Measurements from ENCODE around the gene RXRA.

The RXRA gene

DNA sequence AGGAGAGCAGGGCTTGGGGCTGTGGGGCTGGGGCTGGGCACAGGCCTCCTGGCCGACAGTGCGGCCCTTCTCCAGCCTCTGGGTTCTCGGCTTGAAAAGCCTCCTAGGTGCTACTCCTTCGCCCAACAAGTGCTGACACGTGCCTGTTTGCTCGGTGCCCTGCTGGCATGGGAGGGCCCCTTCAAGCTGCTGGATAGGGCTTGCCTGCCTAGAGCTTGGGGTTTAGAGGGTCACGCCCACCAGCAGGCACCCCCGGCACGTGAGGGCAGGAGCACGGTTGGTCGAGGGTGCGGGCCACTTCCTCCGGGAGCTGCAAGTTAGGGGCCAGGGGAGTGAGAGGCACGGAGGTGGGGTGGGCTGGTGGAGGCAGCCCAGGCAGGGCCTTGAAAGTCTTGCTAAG is 106.2 kb downstream of the RXRA start:
- TF ChIP-seq, protein P1, sequence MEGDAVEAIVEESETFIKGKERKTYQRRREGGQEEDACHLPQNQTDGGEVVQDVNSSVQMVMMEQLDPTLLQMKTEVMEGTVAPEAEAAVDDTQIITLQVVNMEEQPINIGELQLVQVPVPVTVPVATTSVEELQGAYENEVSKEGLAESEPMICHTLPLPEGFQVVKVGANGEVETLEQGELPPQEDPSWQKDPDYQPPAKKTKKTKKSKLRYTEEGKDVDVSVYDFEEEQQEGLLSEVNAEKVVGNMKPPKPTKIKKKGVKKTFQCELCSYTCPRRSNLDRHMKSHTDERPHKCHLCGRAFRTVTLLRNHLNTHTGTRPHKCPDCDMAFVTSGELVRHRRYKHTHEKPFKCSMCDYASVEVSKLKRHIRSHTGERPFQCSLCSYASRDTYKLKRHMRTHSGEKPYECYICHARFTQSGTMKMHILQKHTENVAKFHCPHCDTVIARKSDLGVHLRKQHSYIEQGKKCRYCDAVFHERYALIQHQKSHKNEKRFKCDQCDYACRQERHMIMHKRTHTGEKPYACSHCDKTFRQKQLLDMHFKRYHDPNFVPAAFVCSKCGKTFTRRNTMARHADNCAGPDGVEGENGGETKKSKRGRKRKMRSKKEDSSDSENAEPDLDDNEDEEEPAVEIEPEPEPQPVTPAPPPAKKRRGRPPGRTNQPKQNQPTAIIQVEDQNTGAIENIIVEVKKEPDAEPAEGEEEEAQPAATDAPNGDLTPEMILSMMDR (IDR thresholded peaks at IDR 0.05; ENCODE audit: low read depth, low read length) = no peak

DNA sequence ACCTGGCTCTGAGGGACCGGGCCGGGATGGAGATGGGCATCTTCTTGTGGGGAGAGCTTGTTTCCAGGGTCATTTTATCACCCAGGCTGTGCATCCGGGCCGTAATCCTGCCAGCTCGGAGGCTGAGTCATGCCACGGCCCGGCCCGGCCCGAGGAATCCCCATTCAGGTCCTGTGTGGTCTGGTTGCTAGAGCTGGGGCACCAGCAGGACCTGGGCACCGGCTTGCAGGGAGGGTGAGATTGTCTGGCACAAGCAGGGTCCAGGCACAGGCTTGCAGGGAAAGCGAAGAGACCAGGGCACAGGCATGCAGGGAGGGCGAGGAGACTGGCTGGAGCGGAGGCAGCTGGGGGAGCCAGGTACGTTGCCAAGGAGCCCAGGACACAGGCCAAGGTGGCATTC is 106.8 kb downstream of the RXRA start:
- peak; percentile 32 for DNase-seq (ENCODE audit: low read depth, low spot score)
- in situ Hi-C loops (cut with HindIII; ENCODE audit: low sequenced_read_pairs) = no loop called here
- TF ChIP-seq, protein P1 (IDR thresholded peaks at IDR 0.05; ENCODE audit: low read depth, low read length) = no peak
- H3K4me3 ChIP-seq (ENCODE audit: low read depth, low read length) = no peak overlapping the region

More for the DNA sequence above, 106.2 kb downstream of the RXRA start:
- H3K4me3 ChIP-seq (ENCODE audit: low read depth, low read length) = no peak overlapping the region
- in situ Hi-C loops (cut with HindIII; ENCODE audit: low sequenced_read_pairs) = no loop called here
- DNase-seq (ENCODE audit: low read depth, low spot score) = no peak

DNA sequence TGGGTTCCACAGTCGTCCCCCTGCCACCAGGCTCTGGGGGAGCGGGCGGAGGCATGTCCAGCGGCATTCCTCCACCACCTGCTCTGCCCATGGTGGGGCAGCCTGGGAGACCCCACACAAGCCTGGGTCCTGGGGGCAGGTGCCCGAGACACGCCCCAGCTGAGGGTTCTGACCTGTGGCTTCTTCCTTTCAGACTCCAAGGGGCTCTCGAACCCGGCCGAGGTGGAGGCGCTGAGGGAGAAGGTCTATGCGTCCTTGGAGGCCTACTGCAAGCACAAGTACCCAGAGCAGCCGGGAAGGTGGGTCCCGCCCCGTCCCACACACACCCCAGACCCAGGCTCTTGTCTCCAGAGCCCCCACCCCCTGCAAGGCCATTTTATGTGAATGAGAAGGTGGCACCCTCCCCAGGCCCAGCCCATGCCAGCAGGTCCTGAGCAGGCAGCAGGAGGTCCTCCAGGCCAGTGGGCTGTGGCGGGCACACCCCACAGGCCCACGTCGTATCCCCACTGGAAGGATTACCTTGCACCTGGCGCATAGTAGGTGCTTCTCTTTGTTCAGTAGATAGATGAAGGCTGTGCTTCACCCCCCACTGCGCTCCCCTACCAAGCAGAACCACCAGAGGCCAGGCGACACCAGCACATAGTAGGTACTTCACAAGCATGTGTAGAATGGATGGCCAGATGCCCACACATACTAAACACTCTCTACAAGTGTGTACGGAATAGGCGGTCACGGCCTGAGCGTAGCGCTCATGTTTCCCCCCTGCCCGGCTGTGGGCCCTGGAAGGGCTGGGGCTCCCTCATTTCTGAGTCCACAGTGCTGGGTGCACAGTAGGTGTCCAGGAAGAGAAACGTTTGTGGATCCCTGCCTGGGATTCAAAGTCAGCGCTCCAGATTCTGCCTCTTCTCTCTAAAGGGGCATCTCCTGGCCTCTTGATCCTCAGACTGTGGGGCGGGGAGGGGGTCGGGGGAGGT is 107.9 kb downstream of the RXRA start:
- DNase-seq (ENCODE audit: low read depth, low spot score) = no peak
- TF ChIP-seq, protein P1 (IDR thresholded peaks at IDR 0.05; ENCODE audit: low read depth, low read length) = no peak
- no peak overlapping the region for H3K4me3 ChIP-seq (ENCODE audit: low read depth, low read length)
- in situ Hi-C loops (cut with HindIII; ENCODE audit: low sequenced_read_pairs) = no loop called here

DNA sequence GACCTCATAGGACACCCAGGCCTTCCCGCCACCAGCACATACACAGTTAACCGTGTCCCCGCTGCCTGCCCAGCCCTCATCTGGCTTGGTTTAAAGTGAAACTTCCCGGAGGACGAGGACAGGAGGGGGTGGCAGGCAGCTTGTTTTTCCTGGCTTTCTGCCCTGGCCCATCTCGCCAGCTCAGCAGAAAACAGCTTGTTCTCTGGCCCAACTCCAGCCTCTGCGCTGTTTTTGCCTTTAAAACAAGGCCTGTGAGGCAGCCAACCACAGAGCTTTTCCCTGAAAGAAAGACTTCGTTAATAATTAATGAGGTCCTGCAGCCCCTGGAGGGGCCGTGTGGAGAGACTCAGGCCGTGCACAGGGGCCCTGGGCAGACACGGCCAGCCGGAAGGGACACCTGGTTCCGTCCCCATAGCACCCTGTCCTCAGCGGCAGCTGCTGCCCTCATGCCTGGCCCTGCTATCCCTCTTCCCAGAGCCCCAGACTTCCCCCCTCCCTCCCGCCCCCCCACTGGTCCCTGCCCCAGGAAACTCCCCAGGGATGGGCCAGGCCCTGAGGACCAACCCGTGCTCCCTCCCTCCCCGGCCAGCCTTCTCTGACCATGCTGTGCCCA is 108.7 kb downstream of the RXRA start:
- in situ Hi-C loops (cut with HindIII; ENCODE audit: low sequenced_read_pairs) = no loop called here
- TF ChIP-seq, protein P1 (IDR thresholded peaks at IDR 0.05; ENCODE audit: low read depth, low read length) = no peak
- H3K4me3 ChIP-seq (ENCODE audit: low read depth, low read length) = no peak overlapping the region
- peak; percentile 98 for DNase-seq (ENCODE audit: low read depth, low spot score)

DNA sequence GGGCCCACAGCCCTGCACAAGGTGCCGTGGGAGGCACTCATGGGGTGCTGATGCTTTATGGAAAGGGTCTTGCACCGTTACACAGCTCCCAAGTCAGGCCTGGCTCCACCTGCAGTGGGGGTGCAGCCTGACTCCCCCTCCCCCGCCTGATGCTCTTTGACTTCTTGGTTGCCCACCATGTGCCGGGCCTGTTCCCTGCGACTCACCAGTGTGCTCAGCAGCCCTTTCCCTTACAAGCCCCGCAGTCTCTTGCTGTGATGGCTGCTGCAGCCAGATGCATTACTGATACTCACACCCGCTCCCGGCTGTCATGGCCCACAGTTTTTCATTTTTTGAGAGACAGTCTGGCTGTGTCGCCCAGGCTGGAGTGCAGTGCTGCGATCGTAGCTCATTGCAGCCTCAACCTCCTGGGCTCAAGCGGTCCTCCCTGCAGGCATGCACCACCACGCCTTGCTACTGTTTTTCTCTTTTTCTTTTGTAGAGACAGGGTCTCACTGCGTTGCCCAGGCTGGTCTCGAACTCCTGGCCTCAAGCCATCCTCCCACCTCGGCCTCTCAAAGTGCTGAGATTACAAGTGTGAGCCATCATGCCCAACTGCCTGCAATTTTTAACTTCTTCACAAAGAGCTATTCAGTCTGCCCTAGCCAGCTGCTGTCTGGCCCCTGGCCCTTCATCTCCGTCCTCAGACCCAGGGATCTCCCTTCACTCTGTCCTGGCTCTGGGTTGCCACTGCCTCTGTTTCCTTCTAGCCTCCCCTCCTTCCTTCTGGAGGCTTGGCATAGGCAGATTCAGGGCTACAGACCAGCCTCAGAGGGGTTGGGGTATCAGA is 109.5 kb downstream of the RXRA start:
- in situ Hi-C loops (cut with HindIII; ENCODE audit: low sequenced_read_pairs) = no loop called here
- no peak overlapping the region for H3K4me3 ChIP-seq (ENCODE audit: low read depth, low read length)
- DNase-seq (ENCODE audit: low read depth, low spot score) = no peak
- TF ChIP-seq, protein P1 (IDR thresholded peaks at IDR 0.05; ENCODE audit: low read depth, low read length) = no peak

DNA sequence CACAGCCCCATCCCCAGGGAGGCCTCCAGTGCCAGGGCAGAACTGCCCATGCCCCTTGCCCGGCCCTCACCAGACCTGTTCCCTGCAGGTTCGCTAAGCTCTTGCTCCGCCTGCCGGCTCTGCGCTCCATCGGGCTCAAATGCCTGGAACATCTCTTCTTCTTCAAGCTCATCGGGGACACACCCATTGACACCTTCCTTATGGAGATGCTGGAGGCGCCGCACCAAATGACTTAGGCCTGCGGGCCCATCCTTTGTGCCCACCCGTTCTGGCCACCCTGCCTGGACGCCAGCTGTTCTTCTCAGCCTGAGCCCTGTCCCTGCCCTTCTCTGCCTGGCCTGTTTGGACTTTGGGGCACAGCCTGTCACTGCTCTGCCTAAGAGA is 110.1 kb downstream of the RXRA start:
- DNase-seq (ENCODE audit: low read depth, low spot score) = no peak
- no peak overlapping the region for H3K4me3 ChIP-seq (ENCODE audit: low read depth, low read length)
- TF ChIP-seq, protein P1 (IDR thresholded peaks at IDR 0.05; ENCODE audit: low read depth, low read length) = no peak
- in situ Hi-C loops (cut with HindIII; ENCODE audit: low sequenced_read_pairs) = no loop called here

All from astrocyte of the spinal cord (primary cell).